Activated CD4-positive, alpha-beta T cell treated with anti-CD3 and anti-CD28 coated beads for 1 hour (primary cell): ENCODE data around the gene KDM6A.
"Not testable (repeated sequence)": the region's sequence is repeated elsewhere in the genome, so short reads cannot be mapped to it uniquely, and the experiment has no call there.

Experiments
- DNase-seq: peaks from one replicate; pipeline ENCODE4 v3.0.0-alpha.2; 2020

The KDM6A gene

DNA sequence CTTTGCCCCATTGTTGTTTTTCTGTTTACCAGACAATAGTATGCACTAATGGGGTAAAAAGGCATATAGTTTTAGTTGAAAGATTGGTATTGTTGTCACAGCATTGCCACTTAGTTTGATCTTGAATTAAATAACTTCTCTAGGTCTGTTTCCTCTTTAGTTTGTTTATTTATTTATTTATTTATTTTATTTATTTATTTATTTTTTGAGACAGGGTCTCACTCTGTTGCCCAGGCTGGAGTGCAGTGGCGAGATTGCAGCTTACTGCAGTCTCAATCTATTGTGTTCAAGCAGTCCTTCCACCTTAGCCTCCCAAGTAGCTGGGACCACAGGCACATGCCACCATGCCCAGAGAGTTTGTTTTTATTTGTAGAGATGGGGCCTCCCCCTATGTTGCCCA is 138.6 kb downstream of the KDM6A start:
- DNase-seq, result no peak

DNA sequence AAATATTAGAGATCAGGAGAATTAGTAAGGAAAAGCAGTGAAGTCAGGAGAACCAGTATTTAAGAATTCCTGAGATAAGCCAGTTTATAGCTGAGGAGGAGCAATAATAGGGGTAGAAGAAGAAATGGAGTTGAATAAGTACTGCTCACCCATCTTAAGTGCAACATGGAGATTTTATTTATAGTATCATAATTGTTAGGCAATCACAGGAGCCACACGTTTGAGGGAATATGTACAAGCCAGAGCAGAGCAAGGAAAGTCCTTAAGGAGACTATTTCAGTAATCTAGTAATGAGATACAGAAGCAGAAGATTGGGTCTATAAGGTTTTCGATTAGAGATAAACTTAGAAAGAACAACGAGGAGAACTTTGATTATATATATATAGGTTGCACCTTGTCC is 145.0 kb downstream of the KDM6A start:
- DNase-seq, result no peak

DNA sequence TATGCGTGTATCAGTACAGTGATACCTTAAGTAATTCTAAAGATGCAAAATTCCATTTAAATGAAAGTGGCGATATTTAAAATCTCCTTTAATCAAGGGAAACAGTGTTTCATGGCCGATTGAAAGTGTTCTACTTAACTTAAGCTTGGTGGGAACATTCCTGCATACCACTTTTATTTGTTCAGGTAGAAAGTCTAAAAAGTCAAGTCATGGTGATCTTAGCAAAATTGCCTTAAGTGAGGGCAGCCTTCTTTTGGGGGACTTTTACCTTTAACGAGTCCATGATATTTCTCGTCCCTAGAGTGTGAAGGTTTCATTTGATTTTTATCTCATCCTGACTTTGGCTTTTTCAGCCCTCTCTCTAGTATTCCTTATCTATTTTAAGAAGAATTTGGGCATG is 149.2 kb downstream of the KDM6A start:
- DNase-seq, result no peak

- no peak for DNase-seq
Observed at GRCh38 chrX:45024501-45024900, 151.5 kb downstream of the KDM6A start.

GRCh38 chrX:45026036-45026435 is 153.0 kb downstream of the KDM6A start:
- DNase-seq, result no peak

- DNase-seq, result no peak
Observed at GRCh38 chrX:45031830-45032378, 158.9 kb downstream of the KDM6A start.

DNA sequence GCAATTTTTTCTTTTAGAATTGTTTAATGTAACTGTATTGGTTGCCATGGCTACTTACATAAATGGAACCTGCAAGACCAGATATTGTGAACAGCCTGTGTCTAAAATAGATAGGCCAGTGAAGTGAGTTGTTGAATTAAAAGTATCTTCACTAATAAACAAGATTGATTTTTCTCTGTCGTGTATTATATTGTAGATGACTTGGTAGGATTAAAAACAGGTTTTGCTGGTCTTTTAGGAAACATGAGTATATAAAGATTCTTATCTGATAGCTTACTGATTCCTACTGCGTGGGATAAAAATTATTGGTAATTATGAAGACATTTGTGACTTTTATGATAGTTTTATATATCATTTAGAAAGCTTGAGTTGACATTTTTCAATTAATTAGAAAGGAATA is 162.1 kb downstream of the KDM6A start:
- no peak for DNase-seq

DNA sequence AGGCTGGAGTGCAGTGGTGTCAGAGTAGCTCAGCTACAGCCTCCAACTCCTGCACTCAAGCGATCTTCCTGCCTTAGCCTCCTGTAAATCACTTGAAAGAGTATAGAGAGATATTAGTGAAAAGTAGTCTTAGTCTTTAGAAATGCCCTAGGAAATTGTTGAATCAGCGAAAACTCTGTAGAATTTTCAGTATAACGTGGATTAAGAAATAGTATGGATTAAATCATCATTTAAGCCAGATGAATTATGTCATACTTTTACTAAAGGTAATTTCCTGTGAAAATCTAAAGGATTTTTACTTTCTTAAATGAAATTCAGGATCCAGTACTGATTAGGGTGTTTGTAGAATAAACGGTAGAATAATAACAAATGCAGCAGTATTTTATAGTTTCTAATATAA is 163.2 kb downstream of the KDM6A start:
- no peak for DNase-seq

DNA sequence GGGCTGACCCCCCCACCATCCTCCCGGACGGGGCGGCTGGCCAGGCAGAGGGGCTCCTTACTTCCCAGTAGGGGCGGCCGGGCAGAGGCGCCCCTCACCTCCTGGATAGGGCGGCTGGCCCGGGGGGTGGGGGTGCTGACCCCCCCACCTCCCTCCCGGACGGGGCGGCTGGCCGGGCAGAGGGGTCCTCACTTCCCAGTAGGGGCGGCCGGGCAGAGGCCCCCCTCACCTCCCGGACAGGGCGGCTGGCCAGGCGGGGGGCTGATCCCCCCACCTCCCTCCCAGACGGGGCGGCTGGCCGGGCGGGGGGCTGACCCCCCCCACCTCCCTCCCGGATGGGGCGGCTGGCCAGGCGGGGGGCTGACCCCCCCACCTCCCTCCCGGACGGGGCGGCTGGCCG is 167.1 kb downstream of the KDM6A start:
- DNase-seq, result not testable (repeated sequence)

DNA sequence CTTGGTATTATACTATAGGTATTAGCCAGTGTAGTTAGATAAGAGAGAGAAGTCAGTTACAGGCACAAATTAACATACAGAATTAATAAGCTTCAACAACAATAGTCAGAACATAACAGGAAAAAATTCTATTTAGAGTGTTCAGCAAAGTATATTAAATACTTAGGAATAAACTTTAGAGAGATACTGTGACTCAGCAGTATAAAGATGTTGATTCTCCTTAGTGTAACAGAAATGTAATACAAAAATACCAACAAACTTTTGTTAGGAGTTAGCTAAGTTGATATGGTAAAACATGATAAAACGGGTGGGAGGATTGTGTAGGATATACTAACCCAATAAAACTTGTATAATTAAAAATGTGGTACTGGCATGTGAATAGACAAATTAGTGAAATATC is 173.4 kb downstream of the KDM6A start:
- no peak for DNase-seq

GRCh38 chrX:45050558-45050957 is 177.6 kb downstream of the KDM6A start:
- DNase-seq, result no peak

- no peak for DNase-seq
Observed at GRCh38 chrX:45056428-45057145, 183.6 kb downstream of the KDM6A start.

DNA sequence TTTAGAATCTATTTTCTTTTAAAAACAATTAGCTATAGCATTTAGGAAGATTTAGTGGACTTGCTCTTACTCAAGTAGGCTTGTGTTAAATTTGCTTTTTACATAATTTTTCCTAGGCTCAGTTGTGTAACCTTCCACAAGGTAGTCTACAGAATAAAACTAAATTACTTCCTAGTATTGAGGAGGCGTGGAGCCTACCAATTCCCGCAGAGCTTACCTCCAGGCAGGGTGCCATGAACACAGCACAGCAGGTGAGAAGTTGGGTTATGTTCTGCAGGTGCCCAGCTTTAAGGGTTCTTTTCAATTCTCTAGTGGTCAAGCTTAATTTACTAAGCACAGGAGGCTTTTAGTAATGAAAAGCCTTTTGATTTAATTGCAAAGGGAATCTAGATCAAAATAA is 186.9 kb downstream of the KDM6A start:
- not testable (repeated sequence) for DNase-seq

GRCh38 chrX:45063319-45064095 is 190.5 kb downstream of the KDM6A start:
- no peak for DNase-seq

DNA sequence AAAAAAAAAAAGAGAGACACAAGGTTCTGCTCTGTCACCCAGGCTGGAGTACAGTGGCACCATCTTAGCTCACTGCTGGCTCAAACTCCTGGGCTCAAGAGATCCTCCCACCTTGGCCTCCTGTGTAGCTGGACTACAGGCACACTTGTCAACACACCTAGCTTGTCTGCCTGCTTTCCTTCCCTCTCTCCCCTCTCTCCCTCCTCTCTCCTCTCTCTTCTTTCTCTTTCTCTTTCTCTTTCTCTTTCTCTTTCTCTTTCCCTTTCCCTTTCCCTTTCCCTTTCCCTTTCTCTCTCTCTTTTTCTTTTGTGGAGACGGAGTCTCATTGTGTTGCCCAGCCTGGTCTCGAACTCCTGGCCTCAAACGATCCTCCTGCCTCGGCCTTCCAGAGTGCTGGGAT is 195.6 kb downstream of the KDM6A start:
- no peak for DNase-seq

DNA sequence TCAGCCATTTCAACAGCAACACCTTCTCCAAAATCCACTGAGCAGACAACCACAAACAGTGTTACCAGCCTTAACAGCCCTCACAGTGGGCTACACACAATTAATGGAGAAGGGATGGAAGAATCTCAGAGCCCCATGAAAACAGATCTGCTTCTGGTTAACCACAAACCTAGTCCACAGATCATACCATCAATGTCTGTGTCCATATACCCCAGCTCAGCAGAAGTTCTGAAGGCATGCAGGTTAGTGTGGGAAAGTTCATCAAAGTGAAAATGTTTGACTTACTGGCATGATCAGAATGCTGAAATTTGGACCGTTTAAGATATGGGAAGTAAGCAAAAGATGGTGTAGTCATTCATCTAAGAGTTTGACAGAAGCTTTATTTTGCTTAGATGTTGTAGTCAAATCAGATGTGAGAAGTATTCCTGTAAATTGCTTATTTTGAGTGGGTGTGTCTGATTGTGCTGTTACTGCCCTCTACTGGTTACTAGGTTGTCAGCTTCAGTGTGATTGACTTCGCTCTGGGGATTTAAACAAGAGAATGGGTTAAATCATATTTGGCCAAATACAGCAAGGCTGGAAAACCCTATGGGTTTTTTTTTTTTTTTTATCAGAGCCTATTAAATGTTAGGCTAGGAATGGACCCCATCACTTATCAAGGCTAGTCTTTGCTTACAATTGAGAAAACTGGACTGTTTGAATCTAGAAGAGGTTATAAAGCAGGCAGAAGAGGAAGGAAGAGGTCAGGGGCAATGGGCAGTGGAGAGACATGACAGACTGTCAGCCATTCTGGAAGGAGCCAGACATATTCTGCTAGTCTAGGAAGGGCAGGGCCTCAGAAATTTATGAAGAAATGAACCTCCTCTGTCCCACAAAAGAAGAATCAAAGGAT is 197.4 kb downstream of the KDM6A start:
- no peak for DNase-seq

DNA sequence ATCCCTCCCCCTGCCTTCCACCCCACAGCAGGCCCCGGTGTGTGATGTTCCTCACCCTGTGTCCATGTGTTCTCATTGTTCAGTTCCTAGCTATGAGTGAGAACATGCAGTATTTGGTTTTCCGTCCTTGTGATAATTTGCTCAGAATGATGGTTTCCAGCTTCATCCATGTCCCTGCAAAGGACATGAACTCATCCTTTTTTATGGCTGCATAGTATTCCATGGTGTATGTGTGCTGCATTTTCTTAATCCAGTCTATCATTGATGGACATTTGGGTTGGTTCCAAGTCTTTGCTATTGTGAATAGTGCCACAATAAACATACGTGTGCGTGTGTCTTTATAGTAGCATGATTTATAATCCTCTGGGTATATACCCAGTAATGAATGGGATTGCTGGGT is 200.0 kb downstream of the KDM6A start:
- not testable (repeated sequence) for DNase-seq

DNA sequence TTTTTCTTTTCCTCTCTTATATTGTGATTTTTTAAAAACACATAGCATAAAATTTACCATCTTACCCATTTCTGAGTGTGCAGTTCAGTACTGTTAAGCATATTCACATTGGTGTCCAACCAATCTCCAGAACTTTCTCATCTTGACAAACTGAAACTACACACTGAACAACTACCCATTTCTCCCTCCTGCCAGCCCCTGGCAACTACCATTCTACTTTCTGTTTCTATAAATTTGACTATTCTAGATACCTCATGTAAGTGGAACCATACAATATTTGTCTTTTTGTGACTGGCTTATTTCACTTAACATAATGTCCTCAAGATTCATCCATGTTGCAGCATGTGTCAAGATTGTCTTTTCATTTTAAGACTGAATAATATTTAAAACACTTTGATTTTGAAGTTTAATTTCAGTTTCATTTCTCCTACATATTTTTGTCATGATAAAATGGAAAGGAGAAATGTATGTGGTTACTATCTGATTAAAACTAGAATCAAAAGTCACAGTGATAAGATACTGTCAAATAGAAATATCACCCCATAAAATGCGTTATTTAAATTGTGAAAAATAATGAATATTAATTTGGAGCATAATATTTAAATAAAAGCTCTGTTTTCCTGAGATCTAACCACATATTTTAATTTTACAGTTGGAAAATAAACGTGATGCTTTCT is 204.9 kb downstream of the KDM6A start:
- no peak for DNase-seq

DNA sequence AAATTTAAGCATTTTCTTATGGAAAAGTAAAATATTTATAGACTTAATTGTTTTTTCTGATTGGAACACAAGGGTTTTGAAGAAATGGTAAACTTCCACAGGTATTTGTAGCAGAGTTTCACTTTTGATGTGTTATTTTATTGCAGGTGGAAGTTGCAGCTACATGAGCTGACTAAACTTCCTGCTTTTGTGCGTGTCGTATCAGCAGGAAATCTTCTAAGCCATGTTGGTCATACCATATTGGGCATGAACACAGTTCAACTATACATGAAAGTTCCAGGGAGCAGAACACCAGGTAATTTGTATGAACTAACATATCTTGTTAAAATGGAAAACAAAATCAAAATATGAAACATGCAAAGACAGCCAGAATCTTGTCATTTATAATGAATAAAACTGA is 210.3 kb downstream of the KDM6A start:
- no peak for DNase-seq

DNA sequence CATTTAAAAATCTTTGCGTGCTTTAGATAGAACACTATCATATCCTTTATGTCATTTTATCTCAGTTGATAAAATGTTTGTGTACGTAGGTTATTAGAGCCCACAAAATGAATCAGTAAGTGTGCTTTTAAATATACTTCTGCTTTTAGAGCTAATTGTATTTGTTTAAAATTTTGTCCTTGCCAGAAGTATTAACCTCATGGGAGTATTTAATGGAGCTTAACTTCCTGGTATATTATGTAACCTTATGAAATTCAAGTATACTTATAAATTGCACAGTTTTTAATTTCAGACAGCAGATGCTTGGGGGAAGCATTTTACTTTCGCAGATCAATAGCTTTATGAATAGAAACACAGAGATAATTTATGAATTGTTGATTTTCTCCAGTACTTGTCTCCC is 237.5 kb downstream of the KDM6A start:
- no peak for DNase-seq

DNA sequence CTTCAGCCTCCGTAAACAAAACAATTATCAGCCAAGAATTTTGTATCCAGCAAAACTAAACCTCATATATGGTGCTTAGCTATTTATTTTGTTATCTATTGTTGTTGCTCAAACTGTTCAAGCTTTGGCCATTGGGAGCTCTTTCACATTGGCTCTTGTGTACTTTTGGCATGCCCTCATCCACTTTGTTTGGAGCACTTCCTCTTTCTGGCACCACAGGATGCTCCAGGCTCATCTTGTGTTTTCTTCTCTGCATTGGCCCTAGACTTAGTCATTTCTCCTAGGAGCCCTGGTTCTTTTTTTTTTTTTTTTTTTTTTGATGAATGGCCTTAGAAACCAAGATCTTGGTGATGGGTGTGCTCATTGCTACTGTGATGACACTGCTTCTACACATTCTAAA is 253.2 kb downstream of the KDM6A start:
- no peak for DNase-seq

DNA sequence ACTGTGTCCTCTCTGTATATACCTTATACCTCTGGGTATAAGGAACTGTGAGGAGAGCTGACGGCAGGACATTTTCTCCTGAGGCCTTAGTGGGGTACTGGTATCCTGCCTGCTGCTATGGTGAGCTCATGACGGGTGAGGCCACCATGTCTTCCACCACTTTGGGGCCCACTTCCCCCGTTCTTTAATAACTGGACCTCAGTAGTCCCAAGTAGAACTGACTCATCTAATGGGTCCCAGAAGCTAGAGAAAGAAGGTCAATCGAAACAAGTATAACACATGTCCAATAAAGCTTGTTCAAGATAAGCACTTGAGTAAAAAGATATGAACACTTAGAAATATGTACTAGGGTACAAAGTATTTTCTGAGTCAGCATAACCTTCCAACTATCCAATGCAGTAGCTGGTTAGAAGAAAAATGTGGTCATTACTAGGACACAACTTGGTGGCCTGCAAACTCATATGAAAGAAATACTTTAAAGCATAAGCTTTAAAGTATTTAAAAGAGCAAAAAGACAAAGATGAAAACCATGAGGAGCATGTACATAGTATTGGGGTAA is 256.0 kb downstream of the KDM6A start:
- DNase-seq, result no peak
